Activated CD8-positive, alpha-beta memory T cell treated with anti-CD3 and anti-CD28 coated beads for 48 hours (primary cell): ENCODE measurements around the gene EN2.

Experiments
- DNase-seq, 3 experiments: peaks; one replicate each; pipeline ENCODE4 v3.0.0-alpha.2; 2020; ENCODE audit warnings: low read depth in 2 of 3, low spot score in 2 of 3

EN2 gene

GRCh38 chr7:155507576-155507975, 49.6 kb downstream of the EN2 start:
- DNase-seq, result no peak

- no peak for DNase-seq
Measured at GRCh38 chr7:155508376-155509358, 50.7 kb downstream of the EN2 start.

GRCh38 chr7:155509359-155509724, 51.4 kb downstream of the EN2 start:
- no peak for DNase-seq

GRCh38 chr7:155509725-155510551, 52.0 kb downstream of the EN2 start:
- DNase-seq, result no peak

- DNase-seq, result no peak
Measured at GRCh38 chr7:155510975-155511701, 53.2 kb downstream of the EN2 start.

GRCh38 chr7:155511702-155511996, 53.7 kb downstream of the EN2 start:
- no peak for DNase-seq

- DNase-seq, result no peak
Measured at GRCh38 chr7:155512246-155512887, 54.4 kb downstream of the EN2 start.

- DNase-seq, result no peak
Measured at GRCh38 chr7:155513543-155514285, 55.8 kb downstream of the EN2 start.

GRCh38 chr7:155514296-155514695, 56.4 kb downstream of the EN2 start:
- no peak for DNase-seq
